K562 (cell line): Measurements from ENCODE around the gene ZDHHC6. TPM values are rescaled to one million over a fixed set of nuclear protein-coding genes. Genes with fewer than 3 reads are reported as not detected.
A peak's percentile ranks its signal among the peaks of the same experiment; 100 is the strongest.

Experiments used
- CTCF ChIP-seq, 3 experiments: IDR thresholded peaks in 2 of 3; conservative IDR thresholded peaks in 1 of 3; 2 replicates each; pipeline ENCODE4 v1.5.1; 2011 to 2012; ENCODE audit warnings: low read length in 3 of 3, mild to moderate bottlenecking in 3 of 3, control low read depth in 2 of 3, improper control_type of control experiment in 1 of 3, inconsistent platforms in 1 of 3, low read depth in 1 of 3, mixed read lengths in 1 of 3, moderate library complexity in 1 of 3; ENCODE audit not compliant: insufficient read depth in 2 of 3
- KLF6 ChIP-seq: fragments of 250-450 bp; sonication (Bioruptor Pico); IDR thresholded peaks from 2 replicates; pipeline ENCODE4 v1.4.0; 2020; ENCODE audit warnings: mild to moderate bottlenecking, moderate library complexity, borderline replicate concordance
- ZBTB9 ChIP-seq: fragments of 450-650 bp; formaldehyde crosslinking; IDR thresholded peaks from 2 replicates; pipeline ENCODE4 v1.4.0; 2020; ENCODE audit warnings: mild to moderate bottlenecking, moderate library complexity
- ZNF3 ChIP-seq: fragments of 250-450 bp; sonication (Bioruptor Pico); IDR thresholded peaks from 2 replicates; pipeline ENCODE4 v1.5.0; 2021; ENCODE audit warnings: mild to moderate bottlenecking, moderate library complexity
- ZNF395 ChIP-seq: fragments of 200-800 bp; sonication (Bioruptor generic); IDR thresholded peaks from 2 replicates; pipeline ENCODE4 v1.6.1; 2017; ENCODE audit warnings: missing genetic modification characterization, missing compliant biosample characterization
- polyA plus RNA-seq, 8 experiments: library from polyadenylated mRNA; depleted of rRNA in 4 of 8; stranded (reverse) in 5 of 8; unstranded in 3 of 8; fragments of >200 nt; fragmentation: Nextera tagmentation in 2 of 8; fragmentation: Illumina TruSeq in 1 of 8; extraction: Ambion mirVana in 2 of 8; extraction: Trizol in 1 of 8; gene quantifications; 2 replicates each; pipeline versions ENCODE4 v1.2.1 to v1.2.3, GENCODE V29; 2011 to 2014; ENCODE audit warnings: inconsistent platforms in 1 of 8, missing spikeins in 1 of 8
- total RNA-seq, 7 experiments: library from RNA; depleted of rRNA in 6 of 7; stranded (reverse); fragments of >200 nt in 6 of 7; fragmentation: Illumina TruSeq in 2 of 7; extraction: Trizol in 2 of 7; gene quantifications; 2 replicates each; pipeline versions ENCODE4 v1.2.1 to v1.2.3, GENCODE V29; 2011 to 2021; ENCODE audit warnings: low replicate concordance in 1 of 7

Gene ZDHHC6
- total and polyA plus RNA-seq, 9 of the 15 experiments (the other 6 are each of a cell fraction or from before 2014, with no cell fraction given), result 13.6 to 30.5 (median 21.5) TPM

- TF ChIP-seq ZNF395 (no peak), ZBTB9 (CRISPR knock-in tag) (no peak), KLF6 (no peak), ZNF3 (no peak), CTCF (IDR thresholded peaks at IDR 0.05 in 2 of 3, conservative IDR thresholded peaks at IDR 0.05 in 1 of 3; ENCODE audit: insufficient read depth in 2 of 3, low read depth in 1 of 3, low read length in 3 of 3) (peak in 1 of 3 experiments; percentile 60; a peak in 2 of 6 replicates)
These were observed 11.6 kb downstream of the ZDHHC6 start (continued) for GRCh38 chr10:112434988-112435619.
